HG03159 (cell line): ENCODE results near the gene MED8.

Source experiments
- ATAC-seq: cut with Tn5 transposase; IDR thresholded peaks from one replicate; pipeline ENCODE4 v1.9.1; 2021; ENCODE audit warnings: mild to moderate bottlenecking, moderate library complexity; ENCODE audit not compliant: unreplicated experiment

MED8 gene

DNA sequence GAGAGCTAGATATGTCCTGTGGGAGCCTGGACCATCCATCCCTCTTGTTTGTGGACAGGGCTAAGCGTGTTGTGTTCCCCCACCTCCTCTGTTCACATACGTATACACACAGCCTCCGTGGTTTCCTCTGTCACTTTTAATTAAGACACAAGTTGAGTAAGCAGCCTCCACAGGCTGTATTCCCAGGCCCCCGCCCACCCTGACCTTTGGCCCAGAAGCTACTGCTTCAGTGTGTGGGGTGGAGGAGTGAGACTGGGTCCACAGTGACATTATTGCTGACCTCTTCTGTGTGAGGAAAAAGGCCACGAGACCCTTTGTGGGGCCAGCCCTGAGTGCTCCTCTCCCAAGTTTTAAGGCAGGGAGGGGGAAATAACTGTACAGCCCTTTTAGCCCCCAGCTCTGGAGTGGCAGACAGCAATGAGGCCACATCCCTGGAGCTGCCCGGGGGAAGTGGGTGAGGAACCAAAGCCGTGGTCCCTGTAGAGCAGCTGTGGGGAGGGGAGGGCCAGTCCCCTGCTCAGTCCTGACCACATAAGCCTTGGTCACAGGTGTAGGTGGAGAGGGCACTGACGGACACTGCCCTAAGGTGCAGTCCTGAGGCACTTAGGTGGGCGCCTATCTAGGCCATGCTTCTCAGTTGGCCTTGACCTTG, 26.2 kb downstream of the MED8 start:
- no peak for ATAC-seq

GRCh38 chr1:43360616-43361015, 29.0 kb downstream of the MED8 start:
- ATAC-seq: no peak

DNA sequence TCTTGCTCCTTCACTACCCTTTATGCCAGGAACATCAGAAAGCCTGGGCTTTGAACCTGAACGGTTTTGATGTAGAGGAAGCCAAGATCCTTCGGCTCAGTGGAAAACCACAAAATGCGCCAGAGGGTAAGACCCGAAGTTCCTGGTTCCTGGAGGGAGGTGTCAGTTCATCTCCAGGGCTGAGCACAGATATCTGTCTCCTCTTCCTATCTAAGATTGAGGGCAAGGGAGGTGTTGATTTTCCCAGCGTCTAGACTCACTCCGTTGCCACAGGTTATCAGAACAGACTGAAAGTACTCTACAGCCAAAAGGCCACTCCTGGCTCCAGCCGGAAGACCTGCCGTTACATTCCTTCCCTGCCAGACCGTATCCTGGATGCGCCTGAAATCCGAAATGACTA, 29.9 kb downstream of the MED8 start:
- ATAC-seq: no peak

- ATAC-seq: peak; percentile 94
Measured at GRCh38 chr1:43358746-43359693, 30.6 kb downstream of the MED8 start, which contains the start of gene CDC20. TSS of gene CDC20 (plus strand) at chr1:43358981. CDS start at chr1:43359216, 235 bp downstream.

GRCh38 chr1:43358121-43358745, 31.4 kb downstream of the MED8 start:
- ATAC-seq: peak; percentile 2

DNA sequence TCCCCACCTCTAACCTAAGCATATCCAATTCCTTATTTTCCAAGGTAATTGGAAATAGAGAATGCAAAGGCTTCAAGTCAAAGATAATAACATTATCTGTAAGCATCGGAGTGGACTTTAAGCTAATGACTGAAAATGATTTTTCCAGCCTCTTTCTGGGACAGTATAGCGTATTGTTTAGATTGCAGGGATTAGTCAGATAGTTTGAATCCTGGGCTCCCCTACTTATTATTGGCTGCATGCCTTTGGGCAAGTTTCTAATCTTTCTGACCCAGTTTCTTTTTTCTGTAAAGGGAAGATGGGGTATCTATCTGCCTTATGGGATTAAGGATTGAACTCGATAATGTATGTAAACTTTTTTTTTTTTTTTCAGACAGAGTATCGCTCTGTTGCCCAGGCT, 32.3 kb downstream of the MED8 start:
- ATAC-seq: no peak

GRCh38 chr1:43354936-43355335, 34.7 kb downstream of the MED8 start:
- ATAC-seq: no peak

DNA sequence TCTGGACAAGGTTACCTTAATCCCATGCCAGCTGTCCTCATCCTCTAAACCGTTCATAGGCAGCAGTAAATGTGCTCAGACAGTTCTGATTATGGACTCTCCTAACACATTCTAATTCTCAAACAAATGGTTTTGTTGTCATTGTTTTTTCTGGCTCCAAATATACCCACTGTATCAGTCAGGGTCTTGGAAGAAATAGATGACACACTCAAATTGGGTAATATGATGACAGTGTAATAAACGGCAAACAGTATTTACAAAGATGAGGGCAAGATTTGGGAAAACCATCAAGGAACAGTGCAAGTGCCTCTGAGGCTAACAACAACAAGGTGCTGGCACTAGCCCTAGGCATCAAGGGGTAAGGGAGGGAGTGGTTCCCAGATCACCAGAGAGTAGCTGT, 35.1 kb downstream of the MED8 start:
- no peak for ATAC-seq

GRCh38 chr1:43352881-43353280, 36.7 kb downstream of the MED8 start:
- no peak for ATAC-seq

DNA sequence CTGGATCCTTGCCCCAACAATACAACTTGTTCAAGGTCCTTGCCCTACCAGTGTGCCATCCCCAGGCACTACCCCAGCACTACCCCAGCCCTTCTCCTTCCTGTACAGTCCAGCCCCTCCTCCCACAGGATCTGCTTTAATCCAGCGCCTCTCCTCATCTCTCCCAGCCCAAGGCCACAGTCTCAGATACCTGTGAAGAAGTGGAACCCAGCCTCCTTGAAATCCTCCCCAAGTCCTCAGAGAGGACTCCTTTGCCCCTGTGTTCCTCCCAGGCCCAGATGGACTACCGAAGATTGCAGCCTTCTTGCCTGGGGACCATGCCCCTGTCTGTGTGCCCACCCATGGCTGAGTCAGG, 37.3 kb downstream of the MED8 start:
- no peak for ATAC-seq

- no peak for ATAC-seq
Measured at GRCh38 chr1:43351421-43352350, 37.9 kb downstream of the MED8 start.

DNA sequence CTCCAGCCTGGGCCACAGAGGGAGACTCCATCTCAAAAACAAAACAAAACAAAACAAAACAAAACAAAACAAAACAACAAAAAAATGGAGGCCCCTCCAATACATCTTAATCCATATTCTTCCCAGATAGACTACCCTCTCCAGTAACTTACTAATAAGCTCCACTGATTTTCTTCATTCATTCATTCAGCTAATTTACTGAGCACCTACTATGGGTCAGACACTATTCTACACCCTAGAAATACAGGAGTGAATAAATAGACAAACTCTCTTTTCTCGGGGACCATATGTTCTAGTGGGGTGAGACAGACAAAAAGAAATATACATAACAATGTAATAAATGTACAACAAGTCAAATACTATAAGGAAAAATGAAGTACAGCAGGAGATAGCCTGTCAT, 38.6 kb downstream of the MED8 start:
- ATAC-seq: no peak

- no peak for ATAC-seq
Measured at GRCh38 chr1:43349594-43350306, 39.9 kb downstream of the MED8 start.

DNA sequence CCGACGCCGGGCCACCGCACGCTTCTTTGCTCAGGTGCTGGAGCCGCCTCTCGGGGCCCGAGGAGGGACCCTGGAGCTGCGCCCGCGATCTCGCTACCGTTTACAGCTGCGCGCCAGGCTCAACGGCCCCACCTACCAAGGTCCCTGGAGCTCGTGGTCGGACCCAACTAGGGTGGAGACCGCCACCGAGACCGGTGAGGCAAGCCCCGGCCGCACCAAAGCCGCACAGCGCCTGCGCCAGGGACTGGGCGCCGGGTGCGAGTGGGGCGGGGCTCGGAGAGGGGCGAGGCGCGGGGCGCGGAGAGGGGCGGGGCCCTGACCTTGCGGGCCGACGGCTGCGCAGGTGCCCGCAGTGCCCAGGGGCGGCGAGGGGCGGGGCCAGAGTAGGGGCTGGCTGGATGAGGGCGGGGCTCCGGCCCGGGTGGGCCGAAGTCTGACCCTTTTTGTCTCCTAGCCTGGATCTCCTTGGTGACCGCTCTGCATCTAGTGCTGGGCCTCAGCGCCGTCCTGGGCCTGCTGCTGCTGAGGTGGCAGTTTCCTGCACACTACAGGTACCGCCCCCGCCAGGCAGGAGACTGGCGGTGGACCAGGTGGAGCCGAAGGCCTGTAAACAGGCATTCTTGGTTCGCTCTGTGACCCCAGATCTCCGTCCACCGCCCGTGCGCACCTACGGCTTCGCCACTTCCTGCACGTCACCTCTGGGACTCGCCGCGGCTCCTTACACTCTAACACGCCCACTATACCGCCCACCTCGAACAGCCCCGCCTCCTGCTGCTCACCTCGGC, 40.6 kb downstream of the MED8 start:
- ATAC-seq: peak; percentile 72

DNA sequence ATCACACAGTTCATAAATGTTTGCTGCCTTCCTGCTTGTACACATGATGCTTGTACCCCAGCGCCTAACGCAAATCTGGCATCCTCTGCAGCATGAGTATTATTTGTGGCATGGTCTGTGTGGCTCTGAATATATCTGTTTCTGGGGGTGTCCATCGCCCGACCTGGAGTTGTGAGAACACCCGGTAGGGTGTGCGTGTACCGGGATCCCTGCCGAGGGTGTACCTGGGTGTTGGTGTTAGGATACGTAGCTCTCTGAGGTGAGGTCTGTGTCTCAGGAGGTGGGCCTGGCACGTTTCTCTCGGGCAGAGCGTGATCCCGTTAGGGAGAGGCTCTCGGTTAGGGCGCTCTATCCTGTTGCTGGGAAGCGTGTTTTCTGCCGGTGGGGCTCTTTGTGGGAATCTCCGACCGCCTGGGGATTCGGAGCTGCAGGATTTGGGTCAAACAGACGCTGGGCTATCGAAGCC, 41.2 kb downstream of the MED8 start:
- ATAC-seq: no peak

DNA sequence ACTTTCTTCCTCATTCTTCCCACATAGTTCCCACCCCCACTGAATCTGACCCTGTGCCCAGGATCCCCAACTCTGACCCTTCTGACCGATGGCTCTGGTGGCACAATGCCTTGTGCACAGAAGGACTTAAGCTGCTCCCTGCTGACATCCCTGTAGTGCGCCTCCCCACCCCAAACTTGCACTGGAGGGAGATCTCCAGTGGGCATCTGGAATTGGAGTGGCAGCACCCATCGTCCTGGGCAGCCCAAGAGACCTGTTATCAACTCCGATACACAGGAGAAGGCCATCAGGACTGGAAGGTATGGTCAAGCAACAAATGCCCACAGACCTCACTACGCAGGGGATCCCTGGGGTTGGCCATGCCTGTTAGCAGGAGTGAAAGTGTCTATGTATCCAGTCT, 43.0 kb downstream of the MED8 start:
- no peak for ATAC-seq

GRCh38 chr1:43345120-43345519, 44.5 kb downstream of the MED8 start:
- ATAC-seq: no peak

GRCh38 chr1:43344267-43344850, 45.2 kb downstream of the MED8 start:
- ATAC-seq: no peak

- ATAC-seq: no peak
Measured at GRCh38 chr1:43340559-43340958, 49.0 kb downstream of the MED8 start.
